HCT116 (cell line): ENCODE measurements around the gene NDC80. TPM values are rescaled to one million over a fixed set of nuclear protein-coding genes. Genes with fewer than 3 reads are reported as not detected.

Experiments
- ATAC-seq: fragments of 200-7000 bp; cut with Tn5 transposase; 2 replicates; pipeline ENCODE4 v1.9.1; 2020; ENCODE audit warnings: mild to moderate bottlenecking, moderate library complexity
- BruUV-seq: library from RNA; stranded (reverse); fragments of 400-500 nt; replicated peaks from 2 replicates; lab custom pipeline; 2021; lab: Mats Ljungman, UMichigan
- CTCF ChIA-PET: fragments of 300-600 bp; sonication (Branson Sonifier 250); formaldehyde crosslinking; loops from one replicate; lab custom pipeline; 2021; ENCODE audit warnings: antibody characterized with exemption; lab: Charles Lee
- POLR2A ChIA-PET: fragments of 300-600, 350-600 bp; sonication (Branson Sonifier 250); formaldehyde crosslinking; loops from one replicate; lab custom pipeline; 2021; ENCODE audit warnings: antibody characterized with exemption; lab: Charles Lee
- RAD21 ChIA-PET, 2 experiments: fragments of 300-600 bp; sonication (Branson Sonifier 250); formaldehyde crosslinking; loops; one replicate each; lab custom pipeline; 2023; ENCODE audit warnings: low total read pairs in 2 of 2; ENCODE audit not compliant: uncharacterized antibody in 2 of 2, unreplicated experiment in 2 of 2, low non-redundant PET in 1 of 2; lab: Charles Lee
- DNase-seq: peaks from one replicate; pipeline ENCODE4 v3.0.0-alpha.2; 2010; ENCODE audit warnings: low read depth, low spot score
- H2AFZ ChIP-seq: fragments of 200-600 bp; shearing (Covaris generic), sonication (generic); 2 replicates; pipeline ENCODE4 v1.6.1; 2017; ENCODE audit warnings: low read depth, mixed run types, mixed read lengths, antibody characterized with exemption, low read length; ENCODE audit not compliant: poor library complexity, severe bottlenecking
- H3K27ac ChIP-seq: 2 replicates; pipeline ENCODE4 v1.5.1; 2012; ENCODE audit warnings: low read depth, low read length
- H3K27me3 ChIP-seq: fragments of 200-600 bp; sonication (generic); 2 replicates; pipeline ENCODE4 v1.6.1; 2016; ENCODE audit warnings: mixed run types, low read length, mixed read lengths; ENCODE audit not compliant: insufficient read depth
- H3K36me3 ChIP-seq, 2 experiments: fragments of 200-500 bp in 1 of 2; fragments of 200-600 bp in 1 of 2; sonication (Bioruptor generic) in 1 of 2; sonication (generic) in 1 of 2; 2 replicates each; pipeline versions ENCODE4 v1.5.1 to v1.6.1; 2014 to 2016; ENCODE audit warnings: low read length in 2 of 2, inconsistent platforms in 1 of 2, mixed read lengths in 1 of 2, mixed run types in 1 of 2; ENCODE audit not compliant: insufficient read depth in 2 of 2, control insufficient read depth in 1 of 2
- H3K4me1 ChIP-seq, 2 experiments: fragments of 200-600 bp in 1 of 2; sonication (generic) in 1 of 2; 2 replicates each; pipeline versions ENCODE4 v1.5.1 to v1.6.1; 2012 to 2017; ENCODE audit warnings: low read length in 2 of 2, inconsistent platforms in 1 of 2, mild to moderate bottlenecking in 1 of 2, mixed read lengths in 1 of 2, mixed run types in 1 of 2, moderate library complexity in 1 of 2; ENCODE audit not compliant: insufficient read depth in 2 of 2, control insufficient read depth in 1 of 2
- H3K4me2 ChIP-seq: fragments of 200-600 bp; sonication (generic); 2 replicates; pipeline ENCODE4 v1.6.1; 2017; ENCODE audit warnings: mixed run types, low read length, mixed read lengths
- H3K4me3 ChIP-seq, 2 experiments: fragments of 200-600 bp in 1 of 2; sonication (generic) in 1 of 2; replicated peaks in 1 of 2; 2 replicates each; pipeline ENCODE4 v1.5.1; 2011 to 2016; ENCODE audit warnings: low read length in 2 of 2, control low read depth in 1 of 2, low read depth in 1 of 2, mild to moderate bottlenecking in 1 of 2, mixed read lengths in 1 of 2, mixed run types in 1 of 2
- H3K79me2 ChIP-seq: fragments of 200-600 bp; sonication (generic); 2 replicates; pipeline ENCODE4 v1.6.1; 2017; ENCODE audit warnings: mild to moderate bottlenecking, mixed run types, low read length, moderate library complexity, mixed read lengths; ENCODE audit not compliant: insufficient read depth
- H3K9ac ChIP-seq: fragments of 200-600 bp; sonication (generic); 2 replicates; pipeline ENCODE4 v1.6.1; 2016; ENCODE audit warnings: low read length, mixed read lengths
- H3K9me2 ChIP-seq: fragments of 200-600 bp; sonication (generic), shearing (Covaris generic); 2 replicates; pipeline ENCODE4 v1.6.1; 2017; ENCODE audit warnings: mixed run types, mild to moderate bottlenecking, moderate library complexity; ENCODE audit not compliant: insufficient read depth
- H3K9me3 ChIP-seq, 2 experiments: fragments of 200-500 bp in 1 of 2; fragments of 200-600 bp in 1 of 2; sonication (Bioruptor generic) in 1 of 2; sonication (generic) in 1 of 2; 2 replicates each; pipeline ENCODE4 v1.6.1; 2014 to 2017; ENCODE audit warnings: low read length in 2 of 2, mixed read lengths in 2 of 2, inconsistent platforms in 1 of 2, low read depth in 1 of 2, mild to moderate bottlenecking in 1 of 2, mixed run types in 1 of 2, moderate library complexity in 1 of 2; ENCODE audit not compliant: control insufficient read depth in 1 of 2, insufficient read depth in 1 of 2
- H4K20me1 ChIP-seq: fragments of 200-600 bp; sonication (generic), shearing (Covaris generic); 2 replicates; pipeline ENCODE4 v1.6.1; 2017; ENCODE audit warnings: mixed run types, mild to moderate bottlenecking, moderate library complexity; ENCODE audit not compliant: insufficient read depth
- CBX3 ChIP-seq: IDR thresholded peaks from 2 replicates; pipeline ENCODE4 v1.6.1; 2012; ENCODE audit warnings: low read depth
- EZH2phosphoT487 ChIP-seq: fragments of 200-600 bp; IDR thresholded peaks from 2 replicates; pipeline ENCODE4 v1.6.1; 2018; ENCODE audit warnings: antibody characterized with exemption, borderline replicate concordance
- SIN3A ChIP-seq: IDR thresholded peaks from 2 replicates; pipeline ENCODE4 v1.6.1; 2012; ENCODE audit warnings: low read depth
- SRF ChIP-seq: IDR thresholded peaks from 2 replicates; pipeline ENCODE4 v1.6.1; 2012; ENCODE audit warnings: low read depth
- TCF7L2 ChIP-seq: IDR thresholded peaks from 2 replicates; pipeline ENCODE4 v1.7.0; 2011; ENCODE audit warnings: borderline replicate concordance, inconsistent platforms; ENCODE audit not compliant: insufficient read depth, insufficient read length; ENCODE audit errors: extremely low read depth
- YY1 ChIP-seq: IDR thresholded peaks from 2 replicates; pipeline ENCODE4 v1.6.1; 2011; ENCODE audit warnings: low read length, low read depth, moderate library complexity, mild to moderate bottlenecking; ENCODE audit not compliant: insufficient replicate concordance; ENCODE audit errors: extremely low read depth
- ZFX ChIP-seq: fragments of 450-650 bp; IDR thresholded peaks from 2 replicates; pipeline ENCODE4 v1.6.1; 2017
- intact Hi-C: fragments of 100-400 bp; cut with micrococcal nuclease; formaldehyde crosslinking; loops from 2 replicates; pipeline ENCODE4 v1.10.0; 2022
- total RNA-seq: library from RNA; stranded (reverse); gene quantifications from one replicate; pipeline ENCODE4 v1.2.1, GENCODE V29; 2021; ENCODE audit not compliant: unreplicated experiment
- TF ChIP-seq, protein P1 (sequence below): IDR thresholded peaks from 2 replicates; pipeline ENCODE4 v1.6.1; 2012
- TF ChIP-seq, protein P2 (sequence below), 3 experiments: fragments of 200-600 bp in 1 of 3; sonication (generic) in 1 of 3; IDR thresholded peaks in 2 of 3; conservative IDR thresholded peaks in 1 of 3; 2 replicates each; pipeline ENCODE4 v1.5.1; 2012 to 2017; ENCODE audit warnings: low read depth in 2 of 3, low read length in 2 of 3, antibody characterized with exemption in 1 of 3, borderline replicate concordance in 1 of 3, control low read depth in 1 of 3, mild to moderate bottlenecking in 1 of 3, mixed read lengths in 1 of 3, mixed run types in 1 of 3, moderate library complexity in 1 of 3; ENCODE audit not compliant: insufficient read depth in 1 of 3
- TF ChIP-seq, protein P3 (sequence below): IDR thresholded peaks from 2 replicates; pipeline ENCODE4 v1.6.1; 2011; ENCODE audit warnings: mild to moderate bottlenecking, low read length, moderate library complexity; ENCODE audit not compliant: insufficient replicate concordance; ENCODE audit errors: extremely low read depth
- TF ChIP-seq, protein P4 (sequence below): IDR thresholded peaks from 2 replicates; pipeline ENCODE4 v1.6.1; 2012; ENCODE audit warnings: low read depth

Gene NDC80
- total RNA-seq, 1 experiment from 2014 or later: 46.0 TPM

DNA sequence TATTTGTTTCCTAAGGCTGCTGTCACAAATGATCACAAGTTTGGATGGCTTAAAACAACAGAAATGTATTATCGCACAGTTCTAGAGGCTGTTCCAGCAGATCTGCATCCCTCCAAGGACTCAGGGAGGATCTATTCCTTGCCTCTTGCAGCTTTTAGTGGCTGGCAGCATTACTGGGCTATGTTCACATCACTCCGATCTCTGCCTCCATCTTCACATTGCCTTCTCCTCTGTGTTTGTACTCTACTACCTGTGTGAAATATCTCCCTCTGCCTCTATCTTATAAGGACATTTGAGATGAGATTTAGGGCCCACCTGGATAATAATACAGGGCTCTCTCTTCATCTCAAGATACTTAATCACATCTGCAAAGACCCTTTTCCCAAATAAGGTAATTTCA, 18.9 kb downstream of the NDC80 start:
- H2AFZ ChIP-seq: no peak overlapping the region
- no peak for ATAC-seq
- H3K4me3 ChIP-seq: no peak overlapping the region
- H3K4me2 ChIP-seq: no peak overlapping the region
- BruUV-seq: no TSS peak
- no peaks in the 10 kb centered on the region for H3K9me2 ChIP-seq
- ChIA-PET CTCF (no interaction called here), POLR2A (no interaction called here), RAD21 (no interaction called here)
- no peaks in the 10 kb centered on the region for H4K20me1 ChIP-seq
- no peak for DNase-seq
- H3K27me3 ChIP-seq: no peaks in the 10 kb centered on the region
- H3K9ac ChIP-seq: no peak overlapping the region
- peaks cover 15 to 32% of the 10 kb centered on the region in 2 experiments; a peak in 3 of 4 replicates for H3K4me1 ChIP-seq
- H3K9me3 ChIP-seq: no peaks in the 10 kb centered on the region
- H3K27ac ChIP-seq: no peak overlapping the region
- peaks cover 15 to 57% of the 10 kb centered on the region in 2 experiments for H3K36me3 ChIP-seq
- intact Hi-C loops: no loop called here
- H3K79me2 ChIP-seq: peaks cover 9% of the 10 kb centered on the region; the same call in 1 of the 2 replicates
- no peak for TF ChIP-seq SIN3A
- no peak for TF ChIP-seq SRF
- TF ChIP-seq, protein P1, sequence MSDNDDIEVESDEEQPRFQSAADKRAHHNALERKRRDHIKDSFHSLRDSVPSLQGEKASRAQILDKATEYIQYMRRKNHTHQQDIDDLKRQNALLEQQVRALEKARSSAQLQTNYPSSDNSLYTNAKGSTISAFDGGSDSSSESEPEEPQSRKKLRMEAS: no peak
- TF ChIP-seq, all 23 proteins: peak for 0

DNA sequence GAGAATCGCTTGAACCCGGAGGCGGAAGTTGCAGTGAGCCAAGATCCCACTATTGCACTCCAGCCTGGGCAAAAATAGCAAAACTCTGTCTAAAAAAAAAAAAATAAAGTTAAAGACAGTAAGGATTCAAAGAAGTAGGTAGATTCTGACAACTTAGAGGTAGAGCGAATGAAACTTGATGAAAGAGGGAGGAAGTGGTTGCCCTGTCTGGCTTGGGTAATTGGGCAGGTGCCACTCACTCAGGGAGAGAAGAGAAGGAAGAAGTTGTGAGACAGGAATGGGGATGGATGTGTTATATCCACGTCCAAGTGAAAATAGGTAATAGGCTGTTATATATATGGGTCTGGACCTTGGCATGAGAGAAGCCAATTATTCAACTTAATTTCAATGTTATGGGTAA, 26.3 kb downstream of the NDC80 start:
- Histone ChIP-seq H3K9me3 (no peaks in the 10 kb centered on the region), H3K79me2 (no peaks in the 10 kb centered on the region), H3K4me1 (peaks cover under 1 to 6% of the 10 kb centered on the region in 2 experiments; a peak in 2 of 4 replicates), H3K27ac (no peak overlapping the region), H2AFZ (no peak overlapping the region), H3K9me2 (no peaks in the 10 kb centered on the region), H3K4me3 (no peak overlapping the region), H3K27me3 (no peaks in the 10 kb centered on the region), H4K20me1 (no peaks in the 10 kb centered on the region), H3K4me2 (no peak overlapping the region), H3K9ac (no peak overlapping the region), H3K36me3 (peaks cover 36 to 53% of the 10 kb centered on the region in 2 experiments)
- no peak for DNase-seq
- BruUV-seq: no TSS peak
- ChIA-PET RAD21 (no interaction called here), POLR2A (no interaction called here), CTCF (no interaction called here)
- no peak for ATAC-seq
- intact Hi-C loops: no loop called here
- TF ChIP-seq TCF7L2 (no peak), ZFX (no peak), SRF (no peak), EZH2phosphoT487 (no peak), CBX3 (no peak), YY1 (no peak)
- TF ChIP-seq, protein P2, sequence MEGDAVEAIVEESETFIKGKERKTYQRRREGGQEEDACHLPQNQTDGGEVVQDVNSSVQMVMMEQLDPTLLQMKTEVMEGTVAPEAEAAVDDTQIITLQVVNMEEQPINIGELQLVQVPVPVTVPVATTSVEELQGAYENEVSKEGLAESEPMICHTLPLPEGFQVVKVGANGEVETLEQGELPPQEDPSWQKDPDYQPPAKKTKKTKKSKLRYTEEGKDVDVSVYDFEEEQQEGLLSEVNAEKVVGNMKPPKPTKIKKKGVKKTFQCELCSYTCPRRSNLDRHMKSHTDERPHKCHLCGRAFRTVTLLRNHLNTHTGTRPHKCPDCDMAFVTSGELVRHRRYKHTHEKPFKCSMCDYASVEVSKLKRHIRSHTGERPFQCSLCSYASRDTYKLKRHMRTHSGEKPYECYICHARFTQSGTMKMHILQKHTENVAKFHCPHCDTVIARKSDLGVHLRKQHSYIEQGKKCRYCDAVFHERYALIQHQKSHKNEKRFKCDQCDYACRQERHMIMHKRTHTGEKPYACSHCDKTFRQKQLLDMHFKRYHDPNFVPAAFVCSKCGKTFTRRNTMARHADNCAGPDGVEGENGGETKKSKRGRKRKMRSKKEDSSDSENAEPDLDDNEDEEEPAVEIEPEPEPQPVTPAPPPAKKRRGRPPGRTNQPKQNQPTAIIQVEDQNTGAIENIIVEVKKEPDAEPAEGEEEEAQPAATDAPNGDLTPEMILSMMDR (IDR thresholded peaks at IDR 0.05 in 2 of 3, conservative IDR thresholded peaks at IDR 0.05 in 1 of 3; ENCODE audit: borderline replicate concordance in 1 of 3, insufficient read depth in 1 of 3, low read depth in 2 of 3, low read length in 2 of 3): no peak
- TF ChIP-seq, protein P3, sequence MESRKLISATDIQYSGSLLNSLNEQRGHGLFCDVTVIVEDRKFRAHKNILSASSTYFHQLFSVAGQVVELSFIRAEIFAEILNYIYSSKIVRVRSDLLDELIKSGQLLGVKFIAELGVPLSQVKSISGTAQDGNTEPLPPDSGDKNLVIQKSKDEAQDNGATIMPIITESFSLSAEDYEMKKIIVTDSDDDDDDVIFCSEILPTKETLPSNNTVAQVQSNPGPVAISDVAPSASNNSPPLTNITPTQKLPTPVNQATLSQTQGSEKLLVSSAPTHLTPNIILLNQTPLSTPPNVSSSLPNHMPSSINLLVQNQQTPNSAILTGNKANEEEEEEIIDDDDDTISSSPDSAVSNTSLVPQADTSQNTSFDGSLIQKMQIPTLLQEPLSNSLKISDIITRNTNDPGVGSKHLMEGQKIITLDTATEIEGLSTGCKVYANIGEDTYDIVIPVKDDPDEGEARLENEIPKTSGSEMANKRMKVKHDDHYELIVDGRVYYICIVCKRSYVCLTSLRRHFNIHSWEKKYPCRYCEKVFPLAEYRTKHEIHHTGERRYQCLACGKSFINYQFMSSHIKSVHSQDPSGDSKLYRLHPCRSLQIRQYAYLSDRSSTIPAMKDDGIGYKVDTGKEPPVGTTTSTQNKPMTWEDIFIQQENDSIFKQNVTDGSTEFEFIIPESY: no peak
- TF ChIP-seq, protein P4, sequence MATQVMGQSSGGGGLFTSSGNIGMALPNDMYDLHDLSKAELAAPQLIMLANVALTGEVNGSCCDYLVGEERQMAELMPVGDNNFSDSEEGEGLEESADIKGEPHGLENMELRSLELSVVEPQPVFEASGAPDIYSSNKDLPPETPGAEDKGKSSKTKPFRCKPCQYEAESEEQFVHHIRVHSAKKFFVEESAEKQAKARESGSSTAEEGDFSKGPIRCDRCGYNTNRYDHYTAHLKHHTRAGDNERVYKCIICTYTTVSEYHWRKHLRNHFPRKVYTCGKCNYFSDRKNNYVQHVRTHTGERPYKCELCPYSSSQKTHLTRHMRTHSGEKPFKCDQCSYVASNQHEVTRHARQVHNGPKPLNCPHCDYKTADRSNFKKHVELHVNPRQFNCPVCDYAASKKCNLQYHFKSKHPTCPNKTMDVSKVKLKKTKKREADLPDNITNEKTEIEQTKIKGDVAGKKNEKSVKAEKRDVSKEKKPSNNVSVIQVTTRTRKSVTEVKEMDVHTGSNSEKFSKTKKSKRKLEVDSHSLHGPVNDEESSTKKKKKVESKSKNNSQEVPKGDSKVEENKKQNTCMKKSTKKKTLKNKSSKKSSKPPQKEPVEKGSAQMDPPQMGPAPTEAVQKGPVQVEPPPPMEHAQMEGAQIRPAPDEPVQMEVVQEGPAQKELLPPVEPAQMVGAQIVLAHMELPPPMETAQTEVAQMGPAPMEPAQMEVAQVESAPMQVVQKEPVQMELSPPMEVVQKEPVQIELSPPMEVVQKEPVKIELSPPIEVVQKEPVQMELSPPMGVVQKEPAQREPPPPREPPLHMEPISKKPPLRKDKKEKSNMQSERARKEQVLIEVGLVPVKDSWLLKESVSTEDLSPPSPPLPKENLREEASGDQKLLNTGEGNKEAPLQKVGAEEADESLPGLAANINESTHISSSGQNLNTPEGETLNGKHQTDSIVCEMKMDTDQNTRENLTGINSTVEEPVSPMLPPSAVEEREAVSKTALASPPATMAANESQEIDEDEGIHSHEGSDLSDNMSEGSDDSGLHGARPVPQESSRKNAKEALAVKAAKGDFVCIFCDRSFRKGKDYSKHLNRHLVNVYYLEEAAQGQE: no peak
- TF ChIP-seq, protein P1: no peak
